ENCODE measurements around the gene R3HDM2. TPM values are rescaled to one million over a fixed set of nuclear protein-coding genes. Genes with fewer than 3 reads are reported as not detected.

Gene R3HDM2
- total and polyA plus RNA-seq, 4 donors = 11.3 to 75.4 (median 39.2) TPM

DNA sequence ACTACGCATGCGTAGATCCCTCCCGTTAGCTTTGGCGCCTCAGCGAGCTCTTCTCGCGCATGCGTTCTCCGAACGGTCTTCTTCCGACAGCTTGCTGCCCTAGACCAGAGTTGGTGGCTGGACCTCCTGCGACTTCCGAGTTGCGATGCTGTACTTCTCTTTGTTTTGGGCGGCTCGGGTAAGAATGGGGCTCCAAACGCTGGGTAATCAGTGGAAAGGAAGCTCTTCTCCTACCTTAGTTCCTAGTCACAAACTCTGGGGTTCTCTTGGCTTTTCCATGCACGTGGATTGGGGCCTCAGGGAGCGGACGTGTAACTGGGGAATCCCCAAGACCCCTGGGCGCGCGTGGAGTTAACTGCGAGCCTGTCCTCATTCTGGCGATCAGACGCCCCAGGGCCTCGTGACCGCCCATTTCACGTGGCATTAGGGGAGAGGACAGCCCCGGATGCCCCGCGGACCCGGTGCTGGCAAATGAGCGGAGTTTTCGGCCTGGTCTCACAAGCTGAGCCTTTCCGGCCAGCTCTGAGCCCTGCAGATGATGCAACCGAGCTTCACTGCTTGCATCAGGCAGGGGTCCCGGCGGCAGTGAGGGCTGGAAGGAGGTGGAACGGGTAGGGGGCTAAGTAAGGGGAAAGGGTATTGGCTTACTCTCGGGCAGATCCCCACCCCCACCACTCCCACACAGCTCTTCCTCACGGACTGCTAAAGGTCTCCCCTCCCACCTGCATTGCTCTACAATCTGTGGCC is 201.0 kb downstream of the R3HDM2 start, which contains the start of gene SHMT2:
SHMT2 (plus strand) TSS at position 78 of the 747 bp plus-strand sequence; CDS start at position 146, 68 bp downstream.
- H3K36me3 ChIP-seq (ENCODE audit: control insufficient read depth in 1 of 2, insufficient read depth in 2 of 2, low read length in 1 of 2) = peaks cover 0 to 9% of the 10 kb centered on the region in 2 donors
- peak; percentile 82 for ATAC-seq (ENCODE audit: low FRiP score)
- H3K4me3 ChIP-seq (ENCODE audit: low read length in 2 of 2) = peak within 1 kb of the TSS; percentile 41 to 47
- no peaks in the 10 kb centered on the region for H3K27me3 ChIP-seq (ENCODE audit: control insufficient read depth in 1 of 2, insufficient read depth in 2 of 2, low read length in 1 of 2)
- no peaks in the 10 kb centered on the region for H3K4me1 ChIP-seq (ENCODE audit: control insufficient read depth in 1 of 2, insufficient read depth in 2 of 2, low read length in 2 of 2)
- peak within 1 kb of the TSS in 1 of 2 donors; percentile 69 for H3K27ac ChIP-seq (ENCODE audit: low read depth in 1 of 2, low read length in 2 of 2)
- H3K9me3 ChIP-seq (ENCODE audit: control insufficient read depth, low read length) = no peaks in the 10 kb centered on the region
- 0 to 1% methylated on average over 42 of the region's 42 CpGs for WGBS, 2 donors
- peak; percentile 97 to 98 for DNase-seq
- intact Hi-C loops (cut with DNase I) = no loop called here

DNA sequence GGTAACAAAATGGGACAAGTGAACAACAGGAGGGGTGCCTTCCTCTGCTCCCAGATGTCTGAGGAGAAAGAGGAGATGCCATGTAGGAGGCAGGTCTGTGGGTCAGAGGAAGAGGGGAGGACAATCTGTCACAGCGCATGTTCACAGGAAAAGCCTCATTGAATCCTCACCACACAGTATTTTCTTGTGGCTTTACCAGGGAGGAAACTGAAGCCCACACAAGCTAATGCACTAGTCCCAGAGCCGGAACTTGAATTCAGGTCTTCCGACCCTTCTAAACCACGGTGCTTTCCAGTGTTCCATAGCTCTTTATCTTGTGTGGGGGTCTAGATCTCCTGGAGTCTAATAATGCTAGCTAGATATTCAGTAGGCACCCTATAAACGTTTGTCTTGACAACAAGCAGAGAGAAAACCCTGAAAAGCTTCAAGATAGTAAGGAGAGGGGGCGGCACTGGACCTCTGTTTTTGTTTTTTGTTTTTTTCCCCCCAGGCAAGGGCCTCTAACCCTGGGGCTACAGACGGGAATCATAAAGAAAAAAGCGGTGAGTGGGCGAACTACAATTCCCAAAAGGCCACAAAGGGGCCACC is 201.7 kb downstream of the R3HDM2 start:
- DNase-seq = no peak
- Histone ChIP-seq H3K4me3 (ENCODE audit: low read length in 2 of 2) (no peak overlapping the region), H3K27me3 (ENCODE audit: control insufficient read depth in 1 of 2, insufficient read depth in 2 of 2, low read length in 1 of 2) (no peaks in the 10 kb centered on the region), H3K4me1 (ENCODE audit: control insufficient read depth in 1 of 2, insufficient read depth in 2 of 2, low read length in 2 of 2) (no peaks in the 10 kb centered on the region), H3K9me3 (ENCODE audit: control insufficient read depth, low read length) (no peaks in the 10 kb centered on the region), H3K36me3 (ENCODE audit: control insufficient read depth in 1 of 2, insufficient read depth in 2 of 2, low read length in 1 of 2) (peaks cover 0 to 9% of the 10 kb centered on the region in 2 donors), H3K27ac (ENCODE audit: low read depth in 1 of 2, low read length in 2 of 2) (no peak overlapping the region)
- 15 to 20% methylated on average over 9 of the region's 9 CpGs for WGBS, 2 donors
- intact Hi-C loops (cut with DNase I) = no loop called here
- ATAC-seq (ENCODE audit: low FRiP score) = no peak

DNA sequence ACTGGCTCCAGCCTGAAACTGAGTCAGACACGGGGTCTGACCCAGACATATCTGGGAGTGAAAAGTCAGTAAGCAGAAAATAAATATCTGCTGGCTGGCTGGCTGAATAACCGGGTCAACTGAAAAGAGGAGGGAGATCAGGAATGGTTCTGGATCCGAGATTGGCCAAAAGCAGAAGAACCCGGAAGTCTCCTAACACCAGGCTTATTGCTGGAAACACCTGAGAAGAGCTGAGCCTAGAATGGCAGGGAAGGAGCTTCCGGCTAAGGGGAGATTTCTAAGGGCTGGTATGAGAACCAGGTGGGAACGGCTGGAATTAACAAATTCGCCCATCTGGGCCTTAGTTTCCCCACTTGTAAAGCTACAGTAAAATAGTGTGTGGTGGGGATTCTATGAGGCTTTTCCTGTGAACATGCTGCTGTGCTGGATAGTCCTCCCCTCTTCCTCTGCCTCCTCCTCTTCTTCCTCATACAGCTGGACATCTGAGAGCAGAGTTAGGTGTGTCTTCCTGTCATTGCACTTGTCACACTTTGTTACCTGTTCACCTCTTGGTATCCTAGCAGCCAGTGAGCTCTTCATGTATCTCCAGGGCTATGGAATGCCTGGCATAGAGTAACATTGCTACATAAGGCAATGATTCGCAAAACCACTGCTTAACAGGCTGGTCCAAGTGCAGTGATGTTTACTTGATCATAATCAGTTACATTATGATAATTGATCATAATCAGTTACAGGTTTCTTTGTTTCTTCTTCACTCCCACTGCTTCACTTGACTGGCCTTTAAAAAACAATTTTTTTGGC is 203.3 kb downstream of the R3HDM2 start:
- no peak overlapping the region for H3K27ac ChIP-seq (ENCODE audit: low read depth in 1 of 2, low read length in 2 of 2)
- no peak overlapping the region for H3K4me3 ChIP-seq (ENCODE audit: low read length in 2 of 2)
- ATAC-seq (ENCODE audit: low FRiP score) = no peak
- no peaks in the 10 kb centered on the region for H3K27me3 ChIP-seq (ENCODE audit: control insufficient read depth in 1 of 2, insufficient read depth in 2 of 2, low read length in 1 of 2)
- H3K9me3 ChIP-seq (ENCODE audit: control insufficient read depth, low read length) = no peaks in the 10 kb centered on the region
- H3K4me1 ChIP-seq (ENCODE audit: control insufficient read depth in 1 of 2, insufficient read depth in 2 of 2, low read length in 2 of 2) = no peaks in the 10 kb centered on the region
- intact Hi-C loops (cut with DNase I) = no loop called here
- 48 to 59% methylated on average over 8 of the region's 8 CpGs for WGBS, 2 donors
- no peak for DNase-seq
- peaks cover 0 to 4% of the 10 kb centered on the region in 2 donors for H3K36me3 ChIP-seq (ENCODE audit: control insufficient read depth in 1 of 2, insufficient read depth in 2 of 2, low read length in 1 of 2)

GRCh38 chr12:57226588-57227314 is 204.1 kb downstream of the R3HDM2 start:
- Histone ChIP-seq H3K27ac (ENCODE audit: low read depth in 1 of 2, low read length in 2 of 2) (no peak overlapping the region), H3K36me3 (ENCODE audit: control insufficient read depth in 1 of 2, insufficient read depth in 2 of 2, low read length in 1 of 2) (no peaks in the 10 kb centered on the region), H3K9me3 (ENCODE audit: control insufficient read depth, low read length) (no peaks in the 10 kb centered on the region), H3K4me1 (ENCODE audit: control insufficient read depth in 1 of 2, insufficient read depth in 2 of 2, low read length in 2 of 2) (no peaks in the 10 kb centered on the region), H3K4me3 (ENCODE audit: low read length in 2 of 2) (no peak overlapping the region), H3K27me3 (ENCODE audit: control insufficient read depth in 1 of 2, insufficient read depth in 2 of 2, low read length in 1 of 2) (no peaks in the 10 kb centered on the region)
- intact Hi-C loops (cut with DNase I) = no loop called here
- WGBS, 2 donors = 19 to 23% methylated on average over 28 to 35 of the region's 35 CpGs
- DNase-seq (no peak), ATAC-seq (ENCODE audit: low FRiP score) (no peak)

- Histone ChIP-seq H3K27ac (ENCODE audit: low read depth in 1 of 2, low read length in 2 of 2) (no peak overlapping the region), H3K4me3 (ENCODE audit: low read length in 2 of 2) (no peak overlapping the region), H3K36me3 (ENCODE audit: control insufficient read depth in 1 of 2, insufficient read depth in 2 of 2, low read length in 1 of 2) (no peaks in the 10 kb centered on the region), H3K4me1 (ENCODE audit: control insufficient read depth in 1 of 2, insufficient read depth in 2 of 2, low read length in 2 of 2) (no peaks in the 10 kb centered on the region), H3K27me3 (ENCODE audit: control insufficient read depth in 1 of 2, insufficient read depth in 2 of 2, low read length in 1 of 2) (no peaks in the 10 kb centered on the region), H3K9me3 (ENCODE audit: control insufficient read depth, low read length) (no peaks in the 10 kb centered on the region)
- intact Hi-C loops (cut with DNase I) = no loop called here
- ATAC-seq (ENCODE audit: low FRiP score) (no peak), DNase-seq (no peak)
- 77% methylated on average over 18 of the region's 18 CpGs for WGBS, 2 donors
Observed at GRCh38 chr12:57225680-57226210, 205.1 kb downstream of the R3HDM2 start.

- Histone ChIP-seq H3K36me3 (ENCODE audit: control insufficient read depth in 1 of 2, insufficient read depth in 2 of 2, low read length in 1 of 2) (no peaks in the 10 kb centered on the region), H3K27ac (ENCODE audit: low read depth in 1 of 2, low read length in 2 of 2) (no peak overlapping the region), H3K4me3 (ENCODE audit: low read length in 2 of 2) (no peak overlapping the region), H3K4me1 (ENCODE audit: control insufficient read depth in 1 of 2, insufficient read depth in 2 of 2, low read length in 2 of 2) (no peaks in the 10 kb centered on the region), H3K27me3 (ENCODE audit: control insufficient read depth in 1 of 2, insufficient read depth in 2 of 2, low read length in 1 of 2) (no peaks in the 10 kb centered on the region), H3K9me3 (ENCODE audit: control insufficient read depth, low read length) (no peaks in the 10 kb centered on the region)
- ATAC-seq (ENCODE audit: low FRiP score) = no peak
- DNase-seq = peak in 1 of 2 donors; percentile 69
- WGBS, 2 donors = 32 to 50% methylated on average over 57 to 61 of the region's 61 CpGs
- intact Hi-C loops (cut with DNase I) = no loop called here
Observed at GRCh38 chr12:57224973-57225679, 205.7 kb downstream of the R3HDM2 start.

GRCh38 chr12:57224278-57224972 is 206.4 kb downstream of the R3HDM2 start:
- Histone ChIP-seq H3K27ac (ENCODE audit: low read depth in 1 of 2, low read length in 2 of 2) (no peak overlapping the region), H3K4me3 (ENCODE audit: low read length in 2 of 2) (no peak overlapping the region), H3K36me3 (ENCODE audit: control insufficient read depth in 1 of 2, insufficient read depth in 2 of 2, low read length in 1 of 2) (no peaks in the 10 kb centered on the region), H3K9me3 (ENCODE audit: control insufficient read depth, low read length) (no peaks in the 10 kb centered on the region), H3K4me1 (ENCODE audit: control insufficient read depth in 1 of 2, insufficient read depth in 2 of 2, low read length in 2 of 2) (no peaks in the 10 kb centered on the region), H3K27me3 (ENCODE audit: control insufficient read depth in 1 of 2, insufficient read depth in 2 of 2, low read length in 1 of 2) (no peaks in the 10 kb centered on the region)
- ATAC-seq (ENCODE audit: low FRiP score) (no peak), DNase-seq (no peak)
- 76 to 79% methylated on average over 30 of the region's 30 CpGs for WGBS, 2 donors
- intact Hi-C loops (cut with DNase I) = no loop called here
